Spleen (tissue), 11 donors: ENCODE data around the gene KANTR. TPM values are rescaled to one million over a fixed set of nuclear protein-coding genes. Genes with fewer than 3 reads are reported as not detected.

ENCODE experiments used
- DNase-seq: peaks from one replicate; pipeline ENCODE4 v3.0.0-alpha.2; 2020
- H3K27ac ChIP-seq, 8 donors: fragments of 200-600 bp; sonication (generic) in 7 of 8; 1 replicate in 4 of 8; 2 replicates in 4 of 8; pipeline versions ENCODE4 v1.5.0 to v1.8.0; 2016 to 2021; ENCODE audit warnings: inconsistent platforms in 4 of 8, mild to moderate bottlenecking in 4 of 8, moderate library complexity in 1 of 8
- H3K27me3 ChIP-seq, 7 donors: fragments of 200-600 bp; sonication (generic) in 6 of 7; replicated peaks in 1 of 7; 1 replicate in 4 of 7; 2 replicates in 3 of 7; pipeline versions ENCODE4 v1.5.0 to v1.8.0; 2016 to 2021; ENCODE audit warnings: inconsistent platforms in 3 of 7, mild to moderate bottlenecking in 1 of 7
- H3K36me3 ChIP-seq, 6 donors: fragments of 200-600 bp; sonication (generic) in 5 of 6; 1 replicate in 4 of 6; 2 replicates in 2 of 6; pipeline versions ENCODE4 v1.5.0 to v1.8.0; 2016 to 2021; ENCODE audit warnings: inconsistent platforms in 2 of 6
- H3K4me1 ChIP-seq, 6 donors: fragments of 200-600 bp; sonication (generic) in 5 of 6; 1 replicate in 3 of 6; 2 replicates in 3 of 6; pipeline versions ENCODE4 v1.5.0 to v1.8.0; 2016 to 2021; ENCODE audit warnings: inconsistent platforms in 3 of 6
- H3K4me3 ChIP-seq, 8 donors: fragments of 200-600 bp; sonication (generic) in 7 of 8; 1 replicate in 4 of 8; 2 replicates in 4 of 8; pipeline versions ENCODE4 v1.5.0 to v1.8.0; 2016 to 2021; ENCODE audit warnings: inconsistent platforms in 4 of 8, mild to moderate bottlenecking in 4 of 8, moderate library complexity in 2 of 8
- H3K9me3 ChIP-seq, 8 donors: fragments of 200-600 bp; sonication (generic) in 7 of 8; 1 replicate in 4 of 8; 2 replicates in 4 of 8; pipeline versions ENCODE4 v1.5.0 to v1.8.0; 2016 to 2021; ENCODE audit warnings: inconsistent platforms in 4 of 8
- POLR2A ChIP-seq, 3 donors: fragments of 450-650 bp; IDR thresholded peaks; one replicate each; pipeline ENCODE4 v1.5.1; 2017; ENCODE audit warnings: antibody characterized with exemption in 3 of 3, mild to moderate bottlenecking in 1 of 3
- POLR2AphosphoS5 ChIP-seq, 3 donors: sonication (generic); formaldehyde crosslinking; IDR thresholded peaks; one replicate each; pipeline ENCODE4 v1.5.1; 2017; ENCODE audit warnings: antibody characterized with exemption in 3 of 3
- WGBS, 5 donors: extraction: QIAGEN DNeasy Blood & Tissue Kit in 3 of 5; methylation state at CpG; one replicate each; pipeline versions ENCODE4 v1.1.5 to v1.1.7; 2013 to 2018; 5-methylcytosine and 5-hydroxymethylcytosine counted together
- intact Hi-C: fragments of 100-400 bp; cut with DNase I; formaldehyde crosslinking; loops from one replicate; pipeline ENCODE4 v1.15.0; 2023; ENCODE audit warnings: low total_unique reads
- polyA plus RNA-seq, 3 donors: library from polyadenylated mRNA; stranded (reverse); fragments of 200-250 nt; gene quantifications; one replicate each; pipeline ENCODE4 v1.2.1, GENCODE V29; 2013
- total RNA-seq, 7 donors: library from RNA; depleted of rRNA in 3 of 7; stranded (reverse); fragments of >200 nt in 3 of 7; fragmentation: NEBNext Ultra II Directional in 4 of 7; extraction: Animal tissue kit (Norgen Biotek cat#: 25700) in 4 of 7; gene quantifications; one replicate each; pipeline versions ENCODE4 v1.1.0 to v1.2.1, GENCODE V29; 2016 to 2021
- TF ChIP-seq, protein P1 (sequence below), 11 experiments: fragments of 200-600 bp in 7 of 11; fragments of 450-650 bp in 4 of 11; sonication (generic) in 4 of 11; IDR thresholded peaks in 8 of 11; conservative IDR thresholded peaks in 3 of 11; 1 replicate in 7 of 11; 2 replicates in 4 of 11; pipeline versions ENCODE4 v1.4.0 to v1.8.0; 2016 to 2021; ENCODE audit warnings: antibody characterized with exemption in 11 of 11, inconsistent platforms in 4 of 11, mild to moderate bottlenecking in 1 of 11
- donor health status: healthy with polysubstance abuse.
- donor health status: DM: no; HTN: no; CAD: no; lungs with moderate emphysema.
- donor health status: DM: no; HTN: no; CAD: no.
- donor health status: Bipolar disorder and iron deficiency.
- donor health status: healthy.
- donor health status: DM: no; HTN: no; CAD: no.
- donor health status: DM: yes; HTN: yes; CAD: no.

KANTR gene
- total and polyA plus RNA-seq, 10 donors: 4.4 to 34.5 (median 18.1) TPM

DNA sequence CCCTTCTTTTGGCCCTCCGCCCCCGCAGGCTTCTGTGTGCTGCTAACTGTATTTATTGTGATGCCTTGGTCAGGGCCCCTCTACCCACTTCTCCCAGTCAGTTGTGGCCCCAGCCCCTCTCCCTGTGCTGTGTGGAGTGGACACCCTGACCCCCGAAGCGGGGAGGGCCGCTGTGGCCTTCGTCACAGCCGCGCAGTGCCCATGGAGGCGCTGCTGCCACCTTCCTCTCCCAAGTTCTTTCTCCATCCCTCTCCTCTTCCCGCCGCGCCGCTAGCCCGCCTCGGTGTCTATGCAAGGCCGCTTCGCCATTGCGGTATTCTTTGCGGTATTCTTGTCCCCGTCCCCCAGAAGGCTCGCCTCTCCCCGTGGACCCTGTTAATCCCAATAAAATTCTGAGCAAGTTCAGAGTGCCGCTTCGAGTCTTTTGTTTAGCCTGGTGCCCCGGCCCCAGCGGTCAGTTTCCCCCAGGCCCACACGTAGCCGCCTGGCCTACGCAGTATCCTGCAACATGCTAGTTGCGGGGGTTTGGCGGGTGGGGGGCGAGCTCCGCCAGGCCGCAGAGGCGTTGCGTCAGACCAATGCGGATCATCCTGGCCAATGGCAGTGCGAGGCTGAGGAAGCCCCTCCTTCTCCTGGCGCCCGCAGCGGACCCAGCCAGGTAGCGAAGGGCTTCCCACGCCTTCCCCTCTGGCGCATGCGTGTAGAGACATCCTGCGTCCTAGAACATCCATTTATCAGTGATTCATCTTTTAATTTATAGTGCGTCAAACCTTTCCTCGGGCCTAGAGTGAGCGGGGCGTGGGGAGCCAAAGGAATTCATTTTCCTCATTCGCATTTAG, 5.6 kb upstream of the KANTR start:
- H3K9me3 ChIP-seq: no peaks in the 10 kb centered on the region
- intact Hi-C loops: no loop called here
- 19 to 58% (median 48%) methylated on average over 29 to 51 of the region's 51 CpGs for WGBS, 5 donors
- peaks cover 0 to 36% (median 3%) of the 10 kb centered on the region in 6 donors for H3K36me3 ChIP-seq
- peak overlapping the region; percentile 58 to 83 (median 75) for H3K27ac ChIP-seq
- H3K4me1 ChIP-seq: peaks cover 0 to 54% (median 24%) of the 10 kb centered on the region in 6 donors
- no peaks in the 10 kb centered on the region for H3K27me3 ChIP-seq
- DNase-seq: peak; percentile 89
- H3K4me3 ChIP-seq: peak overlapping the region; percentile 5 to 63 (median 29)
- TF ChIP-seq POLR2A (IDR thresholded peaks at IDR 0.05) (peak in 1 of 3 donors; percentile 27), POLR2AphosphoS5 (IDR thresholded peaks at IDR 0.05) (peak; percentile 64 to 85 (median 84))
- TF ChIP-seq, protein P1, sequence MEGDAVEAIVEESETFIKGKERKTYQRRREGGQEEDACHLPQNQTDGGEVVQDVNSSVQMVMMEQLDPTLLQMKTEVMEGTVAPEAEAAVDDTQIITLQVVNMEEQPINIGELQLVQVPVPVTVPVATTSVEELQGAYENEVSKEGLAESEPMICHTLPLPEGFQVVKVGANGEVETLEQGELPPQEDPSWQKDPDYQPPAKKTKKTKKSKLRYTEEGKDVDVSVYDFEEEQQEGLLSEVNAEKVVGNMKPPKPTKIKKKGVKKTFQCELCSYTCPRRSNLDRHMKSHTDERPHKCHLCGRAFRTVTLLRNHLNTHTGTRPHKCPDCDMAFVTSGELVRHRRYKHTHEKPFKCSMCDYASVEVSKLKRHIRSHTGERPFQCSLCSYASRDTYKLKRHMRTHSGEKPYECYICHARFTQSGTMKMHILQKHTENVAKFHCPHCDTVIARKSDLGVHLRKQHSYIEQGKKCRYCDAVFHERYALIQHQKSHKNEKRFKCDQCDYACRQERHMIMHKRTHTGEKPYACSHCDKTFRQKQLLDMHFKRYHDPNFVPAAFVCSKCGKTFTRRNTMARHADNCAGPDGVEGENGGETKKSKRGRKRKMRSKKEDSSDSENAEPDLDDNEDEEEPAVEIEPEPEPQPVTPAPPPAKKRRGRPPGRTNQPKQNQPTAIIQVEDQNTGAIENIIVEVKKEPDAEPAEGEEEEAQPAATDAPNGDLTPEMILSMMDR (IDR thresholded peaks at IDR 0.05 in 8 of 11, conservative IDR thresholded peaks at IDR 0.05 in 3 of 11): no peak

DNA sequence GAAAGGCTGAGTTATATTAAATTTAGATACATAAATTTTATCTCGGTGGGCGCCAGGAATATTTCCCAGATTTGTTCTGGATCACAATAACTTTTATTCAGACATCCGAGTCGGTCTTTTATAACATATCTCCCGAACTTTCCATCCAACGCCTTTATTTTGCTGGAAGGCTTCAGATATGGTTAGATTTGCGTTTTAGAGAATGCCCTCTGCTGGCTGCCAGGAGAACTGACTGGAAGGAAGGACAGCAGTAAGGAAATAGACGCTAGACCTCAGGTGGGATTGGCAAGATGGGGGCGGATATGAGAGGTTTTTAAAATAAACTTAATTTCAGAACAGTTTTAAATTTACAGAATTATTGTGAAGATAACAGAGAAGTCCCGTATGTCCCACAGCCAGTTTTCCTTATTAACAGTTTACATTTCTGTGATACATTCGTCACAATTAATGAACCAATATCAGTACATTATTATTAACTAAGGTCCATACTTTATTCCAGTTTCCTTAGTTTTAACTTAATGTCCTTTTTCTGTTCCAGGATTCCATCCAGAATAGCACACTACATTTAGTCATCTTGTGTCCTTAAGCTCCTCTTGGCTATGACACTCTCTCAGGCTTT, 4.6 kb upstream of the KANTR start:
- DNase-seq: peak; percentile 60
- WGBS, 5 donors: 10 to 21% (median 11%) methylated on average over 11 of the region's 11 CpGs
- Histone ChIP-seq H3K27me3 (no peaks in the 10 kb centered on the region), H3K9me3 (no peaks in the 10 kb centered on the region), H3K4me3 (peak overlapping the region; percentile 5 to 63 (median 29)), H3K4me1 (peaks cover 0 to 48% (median 18%) of the 10 kb centered on the region in 6 donors), H3K36me3 (peaks cover 0 to 35% (median 3%) of the 10 kb centered on the region in 6 donors), H3K27ac (peak overlapping the region; percentile 58 to 83 (median 75))
- intact Hi-C loops: no loop called here
- TF ChIP-seq, protein P1 (IDR thresholded peaks at IDR 0.05 in 8 of 11, conservative IDR thresholded peaks at IDR 0.05 in 3 of 11): peak; percentile 58 to 86 (median 75)
- no peak for TF ChIP-seq POLR2A (IDR thresholded peaks at IDR 0.05)

DNA sequence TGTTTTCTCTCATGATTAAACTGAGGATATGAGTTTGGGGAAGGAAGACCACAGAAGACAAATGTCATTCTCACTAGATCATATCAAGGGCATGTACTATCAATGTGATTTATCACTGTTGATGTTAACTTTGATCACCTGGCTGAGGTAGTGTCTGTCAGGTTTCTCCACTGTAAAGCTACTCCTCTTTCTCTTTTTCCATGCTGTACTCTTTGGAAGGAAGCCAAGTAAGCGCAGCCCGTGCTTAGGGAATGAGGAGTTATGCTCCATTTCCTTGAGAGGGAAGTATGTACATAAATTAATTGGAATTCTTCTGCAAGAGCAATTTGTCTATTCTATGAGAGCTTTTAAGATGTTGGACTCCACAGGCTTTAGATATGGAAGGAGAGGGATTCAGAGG, 4.0 kb upstream of the KANTR start:
- Histone ChIP-seq H3K27me3 (no peaks in the 10 kb centered on the region), H3K9me3 (no peaks in the 10 kb centered on the region), H3K36me3 (peaks cover 0 to 29% (median under 1%) of the 10 kb centered on the region in 6 donors), H3K4me1 (peaks cover 0 to 53% (median 22%) of the 10 kb centered on the region in 6 donors), H3K27ac (no peak overlapping the region), H3K4me3 (no peak overlapping the region)
- WGBS, 5 donors: 76 to 90% (median 83%) methylated on average over 2 of the region's 2 CpGs
- intact Hi-C loops: no loop called here
- no peak for DNase-seq
- TF ChIP-seq POLR2A (IDR thresholded peaks at IDR 0.05) (no peak), POLR2AphosphoS5 (IDR thresholded peaks at IDR 0.05) (no peak)
- TF ChIP-seq, protein P1 (IDR thresholded peaks at IDR 0.05 in 8 of 11, conservative IDR thresholded peaks at IDR 0.05 in 3 of 11): no peak

DNA sequence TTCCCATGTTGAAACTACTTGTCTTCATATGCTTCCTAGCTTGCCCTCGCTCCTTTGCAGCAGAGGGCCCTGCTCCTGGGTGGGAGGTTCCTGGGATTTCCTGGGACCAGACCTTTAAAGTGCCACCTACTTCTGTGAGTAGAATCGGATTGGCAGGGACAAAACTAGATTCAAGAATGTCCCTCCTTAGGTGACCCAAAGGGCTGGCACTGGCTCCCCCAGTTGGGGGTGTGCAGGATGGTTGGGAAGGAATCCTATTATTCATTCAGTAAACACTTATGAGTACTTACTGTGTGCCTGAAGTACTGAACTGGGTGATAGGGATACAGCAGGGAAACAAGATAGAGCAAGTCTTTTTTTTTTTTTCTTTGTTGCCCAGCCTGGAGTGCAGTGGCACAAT, 2.6 kb upstream of the KANTR start:
- peak; percentile 44 for DNase-seq
- intact Hi-C loops: no loop called here
- TF ChIP-seq, protein P1 (IDR thresholded peaks at IDR 0.05 in 8 of 11, conservative IDR thresholded peaks at IDR 0.05 in 3 of 11): no peak
- no peak for TF ChIP-seq POLR2AphosphoS5 (IDR thresholded peaks at IDR 0.05)
- WGBS, 5 donors: 66 to 100% (median 93%) methylated on average over 1 to 2 of the region's 2 CpGs
- H3K9me3 ChIP-seq: no peaks in the 10 kb centered on the region
- H3K4me3 ChIP-seq: no peak overlapping the region
- H3K27me3 ChIP-seq: no peaks in the 10 kb centered on the region
- no peak overlapping the region for H3K27ac ChIP-seq
- peaks cover 0 to 15% (median 0%) of the 10 kb centered on the region in 6 donors for H3K36me3 ChIP-seq
- peaks cover 0 to 56% (median 24%) of the 10 kb centered on the region in 6 donors for H3K4me1 ChIP-seq
